WTC11 (cell line): Measurements from ENCODE around the gene ARMC2. TPM values are rescaled to one million over a fixed set of nuclear protein-coding genes. Genes with fewer than 3 reads are reported as not detected.

Experiments used
- ATAC-seq: fragments of 200-7000 bp; cut with Tn5 transposase; 2 replicates; pipeline ENCODE4 v1.10.0; 2021; ENCODE audit warnings: mild to moderate bottlenecking, moderate library complexity
- CTCF ChIA-PET: fragments of 300-600 bp; sonication (Branson Sonifier 250); formaldehyde crosslinking; loops from one replicate; lab custom pipeline; 2021; ENCODE audit warnings: antibody characterized with exemption; lab: Charles Lee
- POLR2A ChIA-PET: fragments of 350-600 bp; sonication (Branson Sonifier 250); formaldehyde crosslinking; loops from one replicate; lab custom pipeline; 2021; ENCODE audit warnings: antibody characterized with exemption; lab: Charles Lee
- DNase-seq: peaks from one replicate; pipeline ENCODE4 v3.0.0; 2021; ENCODE audit warnings: low spot score
- H3K27ac Mint-ChIP-seq: 2 replicates; pipeline ENCODE4 v1.8.0; 2021; ENCODE audit warnings: mixed read lengths
- H3K27me3 Mint-ChIP-seq: 2 replicates; pipeline ENCODE4 v1.8.0; 2021; ENCODE audit warnings: low read depth, mild to moderate bottlenecking, moderate library complexity, mixed read lengths
- H3K36me3 Mint-ChIP-seq: 2 replicates; pipeline ENCODE4 v1.8.0; 2021; ENCODE audit warnings: mixed read lengths
- H3K4me1 Mint-ChIP-seq: 2 replicates; pipeline ENCODE4 v1.8.0; 2022; ENCODE audit warnings: mixed read lengths
- H3K4me3 Mint-ChIP-seq: 2 replicates; pipeline ENCODE4 v1.8.0; 2021; ENCODE audit warnings: mild to moderate bottlenecking, moderate library complexity, mixed read lengths
- H3K9me3 Mint-ChIP-seq: 2 replicates; pipeline ENCODE4 v1.8.0; 2021; ENCODE audit warnings: mixed read lengths
- total RNA-seq: library from RNA; stranded (reverse); gene quantifications from 3 replicates; pipeline ENCODE4 v1.2.3, GENCODE V29; 2021
- TF ChIP-seq, protein P1 (sequence below): sonication (generic); formaldehyde crosslinking; IDR thresholded peaks from 2 replicates; pipeline ENCODE4 v1.8.0; 2023; ENCODE audit warnings: missing genetic modification reagents

The ARMC2 gene
- total RNA-seq, 1 experiment from 2014 or later = 5.2 TPM

DNA sequence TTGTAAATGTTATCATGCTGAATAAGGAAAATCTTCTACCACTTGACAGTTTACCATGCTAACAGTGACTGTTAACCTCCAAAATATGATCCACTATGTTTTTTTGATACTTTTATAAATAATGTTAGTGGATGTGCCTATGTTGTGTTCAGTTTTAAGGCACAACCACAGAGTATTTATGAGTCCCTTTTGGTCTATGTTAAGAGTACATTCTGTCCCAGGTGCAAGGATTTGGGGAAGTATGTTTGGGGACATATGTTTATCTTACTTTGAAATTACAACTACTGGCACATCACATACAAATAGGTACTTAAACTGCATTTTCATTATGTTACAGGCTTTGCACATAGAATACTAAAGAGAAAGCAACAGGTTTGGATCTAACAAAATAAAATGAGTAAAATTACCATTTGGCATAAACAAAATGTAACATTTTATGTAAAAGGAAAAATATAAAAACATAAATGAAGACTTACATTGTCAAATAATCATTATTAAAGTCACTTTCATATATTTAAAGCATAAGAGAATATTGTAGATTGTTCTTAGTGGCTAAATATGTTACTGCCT is 175.2 kb downstream of the ARMC2 start:
- DNase-seq (no peak), ATAC-seq (no peak)
- Mint-ChIP-seq H3K4me1 (peaks cover 4% of the 10 kb centered on the region; the same call in 1 of the 2 replicates), H3K4me3 (no peak overlapping the region), H3K27me3 (no peaks in the 10 kb centered on the region), H3K9me3 (no peaks in the 10 kb centered on the region), H3K27ac (no peak overlapping the region), H3K36me3 (no peaks in the 10 kb centered on the region)
- CTCF ChIA-PET = no interaction called here
- POLR2A ChIA-PET = no interaction called here
- TF ChIP-seq, protein P1, sequence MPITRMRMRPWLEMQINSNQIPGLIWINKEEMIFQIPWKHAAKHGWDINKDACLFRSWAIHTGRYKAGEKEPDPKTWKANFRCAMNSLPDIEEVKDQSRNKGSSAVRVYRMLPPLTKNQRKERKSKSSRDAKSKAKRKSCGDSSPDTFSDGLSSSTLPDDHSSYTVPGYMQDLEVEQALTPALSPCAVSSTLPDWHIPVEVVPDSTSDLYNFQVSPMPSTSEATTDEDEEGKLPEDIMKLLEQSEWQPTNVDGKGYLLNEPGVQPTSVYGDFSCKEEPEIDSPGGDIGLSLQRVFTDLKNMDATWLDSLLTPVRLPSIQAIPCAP (CRISPR knock-in tag) = no peak

Other genes with a start within 250 kb of the ARMC2 start
- 22.2 to 30.2 TPM (median 22.5 TPM) in 3 replicates for gene SESN1, start 246.4 kb downstream of the ARMC2 start, total RNA-seq
- 12.2 to 13.3 TPM (median 13.1 TPM) in 3 replicates for gene CEP57L1, start 247.1 kb downstream of the ARMC2 start, total RNA-seq